Esophagus squamous epithelium (tissue), 5 donors: ENCODE measurements around the gene OR10H3. TPM values are rescaled to one million over a fixed set of nuclear protein-coding genes. Genes with fewer than 3 reads are reported as not detected.
"Not testable (repeated sequence)": the region's sequence is repeated elsewhere in the genome, so short reads cannot be mapped to it uniquely, and the experiment has no call there.

Experiments
- DNase-seq: peaks from one replicate; lab custom pipeline; 2025; lab: John Stamatoyannopoulos, UW
- H3K27ac ChIP-seq, 4 donors: fragments of 200-600 bp; sonication (generic); one replicate each; pipeline ENCODE4 v1.5.1; 2016 to 2019; ENCODE audit warnings: mild to moderate bottlenecking in 1 of 4
- H3K27me3 ChIP-seq, 4 donors: fragments of 200-600 bp; sonication (generic); 1 replicate in 3 of 4; 2 replicates in 1 of 4; pipeline versions ENCODE4 v1.5.1 to v1.6.0; 2017 to 2021; ENCODE audit warnings: antibody characterized with exemption in 1 of 4
- H3K36me3 ChIP-seq, 3 donors: fragments of 200-600 bp; sonication (generic); one replicate each; pipeline ENCODE4 v1.5.1; 2016 to 2019
- H3K4me1 ChIP-seq, 3 donors: fragments of 200-600 bp; sonication (generic); one replicate each; pipeline ENCODE4 v1.5.1; 2017 to 2019
- H3K4me3 ChIP-seq, 4 donors: fragments of 200-600 bp; sonication (generic); 1 replicate in 3 of 4; 2 replicates in 1 of 4; pipeline ENCODE4 v1.5.1; 2016 to 2019; ENCODE audit warnings: mild to moderate bottlenecking in 2 of 4, moderate library complexity in 1 of 4
- H3K9me3 ChIP-seq, 3 donors: fragments of 200-600 bp; sonication (generic); one replicate each; pipeline ENCODE4 v1.5.1; 2016 to 2019
- POLR2A ChIP-seq, 4 donors: fragments of 450-650 bp; IDR thresholded peaks; one replicate each; pipeline ENCODE4 v1.6.1; 2017; ENCODE audit warnings: antibody characterized with exemption in 4 of 4, mild to moderate bottlenecking in 4 of 4, moderate library complexity in 3 of 4
- WGBS, 2 donors: methylation state at CpG; one replicate each; pipeline ENCODE4 v1.1.5; 2018; 5-methylcytosine and 5-hydroxymethylcytosine counted together
- intact Hi-C: fragments of 100-400 bp; cut with DNase I; formaldehyde crosslinking; loops from one replicate; pipeline ENCODE4 v1.15.0; 2022
- total RNA-seq, 4 donors: library from RNA; depleted of rRNA; stranded (reverse); fragments of >200 nt; gene quantifications; one replicate each; pipeline ENCODE4 v1.1.0, GENCODE V29; 2016
- TF ChIP-seq, protein P1 (sequence below), 6 experiments: fragments of 450-650 bp in 4 of 6; fragments of 200-600 bp in 2 of 6; sonication (generic) in 2 of 6; IDR thresholded peaks; one replicate each; pipeline ENCODE4 v1.5.1; 2016 to 2019; ENCODE audit warnings: antibody characterized with exemption in 6 of 6, mild to moderate bottlenecking in 4 of 6, moderate library complexity in 4 of 6
- donor health status: DM: yes; HTN: yes; CAD: no.

Gene OR10H3
- total RNA-seq, 4 donors from 2014 or later = not detected

DNA sequence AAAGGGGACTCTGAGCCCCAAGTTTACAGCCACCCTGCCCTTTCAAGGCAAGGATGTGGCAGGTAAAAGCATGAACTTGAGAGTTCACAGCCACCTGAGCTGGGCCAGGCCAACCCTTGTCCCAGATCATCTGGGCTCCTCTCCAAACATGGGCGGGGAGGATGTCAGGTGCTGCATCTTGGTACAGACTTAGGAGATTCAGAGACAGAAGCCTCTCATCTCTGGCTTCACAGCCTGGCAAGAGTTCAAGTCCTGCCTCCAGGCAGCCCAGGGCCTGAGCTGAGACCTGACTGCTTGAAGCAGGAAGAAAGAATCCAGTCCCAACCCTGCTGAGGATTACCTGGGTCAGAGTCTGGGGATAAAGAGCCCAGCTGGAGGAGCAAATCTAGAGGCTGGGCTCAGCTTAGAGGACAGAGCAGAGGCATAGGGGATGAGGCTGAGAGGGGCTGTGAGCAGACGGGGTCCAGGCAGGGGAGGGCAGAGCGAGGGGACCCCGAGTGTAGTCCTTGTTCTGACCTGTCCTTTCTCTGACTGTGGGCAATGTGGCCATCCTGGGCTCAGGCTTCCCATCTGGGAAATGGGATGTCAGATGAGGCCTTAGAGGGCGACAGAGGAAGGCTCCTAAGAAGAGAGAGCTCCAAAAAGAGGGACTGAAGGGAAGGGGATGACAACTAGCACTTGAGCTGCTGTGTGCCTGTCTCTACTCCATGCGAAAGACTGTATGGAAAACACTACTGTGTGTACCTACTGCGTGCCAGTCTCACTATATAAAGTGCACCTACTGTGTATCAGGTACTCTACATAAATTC lies 43.0 kb downstream of the OR10H3 start:
- no peaks in the 10 kb centered on the region for H3K36me3 ChIP-seq
- no peaks in the 10 kb centered on the region for H3K27me3 ChIP-seq
- intact Hi-C loops = no loop called here
- no peaks in the 10 kb centered on the region for H3K9me3 ChIP-seq
- no peak for DNase-seq
- 53 to 63% methylated on average over 5 to 6 of the region's 7 CpGs for WGBS, 2 donors
- H3K4me3 ChIP-seq = no peak overlapping the region
- H3K4me1 ChIP-seq = peaks cover 0 to 19% (median 16%) of the 10 kb centered on the region in 3 donors
- peak overlapping the region in 3 of 4 donors; percentile 63 to 82 (median 68) for H3K27ac ChIP-seq
- TF ChIP-seq POLR2A (IDR thresholded peaks at IDR 0.05) = no peak
- TF ChIP-seq, protein P1, sequence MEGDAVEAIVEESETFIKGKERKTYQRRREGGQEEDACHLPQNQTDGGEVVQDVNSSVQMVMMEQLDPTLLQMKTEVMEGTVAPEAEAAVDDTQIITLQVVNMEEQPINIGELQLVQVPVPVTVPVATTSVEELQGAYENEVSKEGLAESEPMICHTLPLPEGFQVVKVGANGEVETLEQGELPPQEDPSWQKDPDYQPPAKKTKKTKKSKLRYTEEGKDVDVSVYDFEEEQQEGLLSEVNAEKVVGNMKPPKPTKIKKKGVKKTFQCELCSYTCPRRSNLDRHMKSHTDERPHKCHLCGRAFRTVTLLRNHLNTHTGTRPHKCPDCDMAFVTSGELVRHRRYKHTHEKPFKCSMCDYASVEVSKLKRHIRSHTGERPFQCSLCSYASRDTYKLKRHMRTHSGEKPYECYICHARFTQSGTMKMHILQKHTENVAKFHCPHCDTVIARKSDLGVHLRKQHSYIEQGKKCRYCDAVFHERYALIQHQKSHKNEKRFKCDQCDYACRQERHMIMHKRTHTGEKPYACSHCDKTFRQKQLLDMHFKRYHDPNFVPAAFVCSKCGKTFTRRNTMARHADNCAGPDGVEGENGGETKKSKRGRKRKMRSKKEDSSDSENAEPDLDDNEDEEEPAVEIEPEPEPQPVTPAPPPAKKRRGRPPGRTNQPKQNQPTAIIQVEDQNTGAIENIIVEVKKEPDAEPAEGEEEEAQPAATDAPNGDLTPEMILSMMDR (IDR thresholded peaks at IDR 0.05) = no peak

DNA sequence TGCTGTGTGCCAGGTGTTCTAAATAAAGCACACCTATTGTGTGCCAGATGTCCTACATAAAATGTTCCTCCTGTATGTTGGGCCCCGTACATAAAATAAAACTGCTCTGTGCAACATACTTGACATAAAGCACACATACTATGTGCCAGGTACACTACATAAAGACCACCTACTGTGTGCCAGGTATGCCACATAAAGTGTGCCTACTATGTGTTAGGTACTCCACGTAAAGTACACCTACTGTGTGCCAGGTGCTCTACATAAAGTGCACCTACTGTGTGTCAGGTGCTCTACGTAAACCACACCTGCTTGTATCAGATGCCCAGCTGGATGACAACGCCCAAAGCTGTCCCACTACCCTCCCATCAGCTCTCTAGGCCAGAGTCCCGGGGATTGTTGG lies 43.9 kb downstream of the OR10H3 start:
- Histone ChIP-seq H3K4me1 (peaks cover 0 to 19% (median 16%) of the 10 kb centered on the region in 3 donors), H3K4me3 (no peak overlapping the region), H3K36me3 (no peaks in the 10 kb centered on the region), H3K27me3 (no peaks in the 10 kb centered on the region), H3K9me3 (no peaks in the 10 kb centered on the region), H3K27ac (no peak overlapping the region)
- intact Hi-C loops = no loop called here
- TF ChIP-seq, protein P1 (IDR thresholded peaks at IDR 0.05) = no peak
- TF ChIP-seq POLR2A (IDR thresholded peaks at IDR 0.05) = no peak
- DNase-seq = no peak
- WGBS, 2 donors = 72 to 75% methylated on average over 4 of the region's 5 CpGs

DNA sequence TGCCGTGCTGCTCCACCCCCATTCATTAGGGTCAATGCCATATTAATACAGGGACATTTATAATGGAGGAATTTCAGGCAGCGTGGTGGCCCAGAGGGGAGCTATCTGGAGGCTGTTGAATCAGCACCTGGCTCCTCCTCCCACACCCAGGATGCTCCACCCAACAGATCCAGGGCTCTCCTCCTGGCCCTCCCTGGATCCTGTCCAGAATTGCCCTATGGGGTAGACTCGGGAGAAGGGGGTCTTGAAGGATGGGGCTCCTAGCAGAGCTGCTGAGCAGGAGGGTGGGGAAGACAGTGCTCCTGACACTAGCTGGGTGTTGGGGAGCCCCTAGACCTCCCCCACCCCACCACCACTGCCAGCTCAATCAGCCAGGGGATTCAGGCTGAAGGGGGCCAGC lies 44.4 kb downstream of the OR10H3 start:
- no peak overlapping the region for H3K27ac ChIP-seq
- TF ChIP-seq, protein P1 (IDR thresholded peaks at IDR 0.05) = no peak
- TF ChIP-seq POLR2A (IDR thresholded peaks at IDR 0.05) = no peak
- intact Hi-C loops = no loop called here
- H3K4me1 ChIP-seq = peaks cover 0 to 19% (median 16%) of the 10 kb centered on the region in 3 donors
- no peaks in the 10 kb centered on the region for H3K36me3 ChIP-seq
- peaks cover 0 to 5% (median 0%) of the 10 kb centered on the region in 4 donors for H3K27me3 ChIP-seq
- H3K9me3 ChIP-seq = no peaks in the 10 kb centered on the region
- no peak overlapping the region for H3K4me3 ChIP-seq
- DNase-seq = no peak
- WGBS, 2 donors = 51 to 79% methylated on average over 2 of the region's 3 CpGs

DNA sequence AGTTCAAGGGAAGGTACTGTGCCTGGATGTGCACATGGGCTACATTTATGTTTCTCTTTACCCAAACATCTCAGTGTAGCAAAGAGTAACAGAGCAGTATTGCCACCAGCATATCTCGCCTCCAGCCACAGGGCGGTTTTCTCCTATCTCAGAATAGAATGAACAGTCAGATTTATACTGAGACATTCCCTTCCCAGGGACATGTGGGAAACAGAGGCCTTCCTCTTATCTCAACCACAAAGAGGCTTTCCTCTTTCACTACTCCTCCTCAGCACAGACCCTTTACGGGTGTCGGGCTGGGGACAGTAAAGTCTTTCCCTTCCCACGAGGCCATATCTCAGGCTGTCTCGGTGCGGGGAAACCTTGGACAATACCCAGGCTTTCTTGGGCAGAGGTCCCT lies 45.1 kb downstream of the OR10H3 start:
- H3K27me3 ChIP-seq = peaks cover 0 to 10% (median 0%) of the 10 kb centered on the region in 4 donors
- 58 to 70% methylated on average over 7 of the region's 7 CpGs for WGBS, 2 donors
- H3K4me3 ChIP-seq, H3K36me3 ChIP-seq, DNase-seq, H3K9me3 ChIP-seq, intact Hi-C loops, H3K27ac ChIP-seq: not testable (repeated sequence)
- H3K4me1 ChIP-seq = peaks cover 0 to 19% (median 16%) of the 10 kb centered on the region in 3 donors

DNA sequence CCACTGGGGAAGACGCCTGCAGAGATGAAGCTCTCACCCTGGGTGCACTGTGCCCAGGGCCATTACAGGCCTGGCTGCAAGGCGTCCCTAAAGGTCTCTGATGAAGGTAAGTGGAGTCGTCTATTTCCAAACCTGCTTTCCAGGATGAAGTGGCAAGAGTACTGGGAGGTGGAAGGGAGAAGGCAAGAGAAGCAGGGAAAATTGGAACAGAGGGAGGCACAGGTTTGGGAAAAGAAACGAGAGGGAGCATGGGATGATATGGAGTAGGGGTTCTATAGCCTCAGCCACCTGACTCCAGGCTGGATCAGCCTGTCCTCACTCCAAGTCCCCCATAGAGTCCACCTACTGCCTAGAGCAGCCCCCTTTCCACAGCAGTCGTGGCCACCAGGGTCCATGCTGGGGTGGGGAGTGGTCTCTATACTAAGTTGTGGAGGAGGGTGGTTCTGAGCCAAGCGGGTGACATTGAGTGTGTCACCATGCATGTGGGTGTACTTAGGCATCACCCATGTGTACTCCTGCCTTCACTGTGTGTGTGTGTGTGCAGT lies 49.9 kb downstream of the OR10H3 start, which contains the start of gene OR10H5:
Gene OR10H5, plus strand, starts transcription at position 51 of the 545 bp plus-strand sequence. CDS start 6,388 bp downstream, outside the sequence.
- Histone ChIP-seq H3K4me3 (no peak within 1 kb of the TSS), H3K4me1 (no peaks in the 10 kb centered on the region), H3K27ac (no peak within 1 kb of the TSS), H3K27me3 (peaks cover 0 to 31% (median 0%) of the 10 kb centered on the region in 4 donors), H3K36me3 (no peaks in the 10 kb centered on the region), H3K9me3 (no peaks in the 10 kb centered on the region)
- WGBS, 2 donors = 61 to 79% methylated on average over 5 to 6 of the region's 6 CpGs
- DNase-seq = no peak
- intact Hi-C loops = no loop called here
- TF ChIP-seq, protein P1 (IDR thresholded peaks at IDR 0.05) = no peak
- TF ChIP-seq POLR2A (IDR thresholded peaks at IDR 0.05) = no peak
